ENCODE results near the gene HTR3B.
"Not testable (repeated sequence)": the region's sequence is repeated elsewhere in the genome, so short reads cannot be mapped to it uniquely, and the experiment has no call there.

The HTR3B gene

GRCh38 chr11:113904379-113905101 lies at the start of gene HTR3B:
TSS of gene HTR3B (plus strand) at chr11:113904796. CDS start at chr11:113904934, 138 bp downstream.
- DNase-seq = no peak

GRCh38 chr11:113855803-113856202 lies 48.8 kb upstream of the HTR3B start:
- no peak for DNase-seq

- DNase-seq = no peak
These were observed 47.4 kb upstream of the HTR3B start for GRCh38 chr11:113856966-113857759.

GRCh38 chr11:113859665-113860064 lies 44.9 kb upstream of the HTR3B start:
- no peak for DNase-seq

- no peak for DNase-seq
These were observed 42.2 kb upstream of the HTR3B start for GRCh38 chr11:113862435-113862834.

- no peak for DNase-seq
These were observed 40.2 kb upstream of the HTR3B start for GRCh38 chr11:113864410-113864809.

GRCh38 chr11:113865873-113866272 lies 38.7 kb upstream of the HTR3B start:
- DNase-seq = no peak

- DNase-seq = no peak
These were observed 36.6 kb upstream of the HTR3B start for GRCh38 chr11:113867843-113868503.

- DNase-seq = no peak
These were observed 33.3 kb upstream of the HTR3B start for GRCh38 chr11:113871336-113871735.

- DNase-seq = no peak
These were observed 31.4 kb upstream of the HTR3B start for GRCh38 chr11:113873236-113873626.

GRCh38 chr11:113874096-113874495 lies 30.5 kb upstream of the HTR3B start:
- no peak for DNase-seq

- peak; percentile 11 for DNase-seq
These were observed 29.9 kb upstream of the HTR3B start for GRCh38 chr11:113874581-113875233.

GRCh38 chr11:113875234-113876073 lies 29.1 kb upstream of the HTR3B start, which contains the start of gene USP28:
TSS of gene USP28 (minus strand) at chr11:113875572. CDS start at chr11:113875501, 71 bp downstream.
- DNase-seq = peak; percentile 99

- DNase-seq = no peak
These were observed 28.4 kb upstream of the HTR3B start for GRCh38 chr11:113876074-113876797.

- no peak for DNase-seq
These were observed 27.6 kb upstream of the HTR3B start for GRCh38 chr11:113876798-113877669.

GRCh38 chr11:113877670-113878055 lies 26.9 kb upstream of the HTR3B start:
- no peak for DNase-seq

GRCh38 chr11:113879446-113879845 lies 25.1 kb upstream of the HTR3B start:
- DNase-seq = not testable (repeated sequence)

GRCh38 chr11:113880971-113881370 lies 23.6 kb upstream of the HTR3B start:
- no peak for DNase-seq

- DNase-seq = no peak
These were observed 22.7 kb upstream of the HTR3B start for GRCh38 chr11:113881856-113882255.

GRCh38 chr11:113884361-113884836 lies 20.2 kb upstream of the HTR3B start:
- no peak for DNase-seq

Data from suppressor macrophage treated with lipopolysaccharide for 4 hours (primary cell).